IMR-90 (cell line): ENCODE measurements around the gene CCND1. TPM values are rescaled to one million over a fixed set of nuclear protein-coding genes. Genes with fewer than 3 reads are reported as not detected.

Experiments
- ATAC-seq: fragments of 200-7000 bp; cut with Tn5 transposase; 2 replicates; pipeline ENCODE4 v1.9.1; 2020; ENCODE audit warnings: low read depth, mild to moderate bottlenecking, moderate library complexity
- BruUV-seq: library from RNA; stranded (reverse); fragments of 400-500 nt; replicated peaks from 2 replicates; lab custom pipeline; 2021; lab: Mats Ljungman, UMichigan
- CTCF ChIA-PET: fragments of 300-600 bp; formaldehyde crosslinking; extraction: SDS; loops from one replicate; lab custom pipeline; 2021; ENCODE audit warnings: antibody characterized with exemption; lab: Yijun Ruan, JAX
- POLR2A ChIA-PET: fragments of 300-600 bp; sonication (Branson Sonifier 250); formaldehyde crosslinking; loops from one replicate; lab custom pipeline; 2022; ENCODE audit warnings: antibody characterized with exemption; ENCODE audit not compliant: unreplicated experiment; lab: Charles Lee
- DNase-seq: peaks from one replicate; pipeline ENCODE4 v3.0.0; 2013
- H2AFZ ChIP-seq: replicated peaks from 2 replicates; pipeline ENCODE3; 2013; ENCODE audit warnings: low read length, mild to moderate bottlenecking; ENCODE audit not compliant: poor library complexity
- H2AK5ac ChIP-seq: 2 replicates; pipeline ENCODE4 v1.6.1; 2013; ENCODE audit warnings: low read depth, low read length, inconsistent platforms
- H2AK9ac ChIP-seq: replicated peaks from 2 replicates; pipeline ENCODE3; 2013; ENCODE audit warnings: mild to moderate bottlenecking, low read depth, low read length, moderate library complexity; ENCODE audit not compliant: poor library complexity
- H2BK120ac ChIP-seq: 2 replicates; pipeline ENCODE4 v1.6.1; 2013; ENCODE audit warnings: low read depth, low read length, inconsistent platforms
- H2BK15ac ChIP-seq: 3 replicates; pipeline ENCODE4 v1.6.1; 2013; ENCODE audit warnings: low read depth, low read length, inconsistent platforms
- H2BK20ac ChIP-seq: 2 replicates; pipeline ENCODE4 v1.6.1; 2013; ENCODE audit warnings: low read depth, mild to moderate bottlenecking, inconsistent platforms, low read length, moderate library complexity
- H2BK5ac ChIP-seq: 2 replicates; pipeline ENCODE4 v1.6.1; 2013; ENCODE audit warnings: mild to moderate bottlenecking, low read depth, low read length, inconsistent platforms; ENCODE audit not compliant: poor library complexity, severe bottlenecking
- H3K14ac ChIP-seq: replicated peaks from 2 replicates; pipeline ENCODE4 v1.6.1; 2013; ENCODE audit warnings: low read depth, low read length, inconsistent platforms
- H3K18ac ChIP-seq: 2 replicates; pipeline ENCODE4 v1.6.1; 2013; ENCODE audit warnings: low read depth, low read length, control low read depth
- H3K23ac ChIP-seq: 2 replicates; pipeline ENCODE4 v1.6.1; 2013; ENCODE audit warnings: low read depth, low read length, inconsistent platforms
- H3K27ac ChIP-seq: 2 replicates; pipeline ENCODE4 v1.5.1; 2013; ENCODE audit warnings: mild to moderate bottlenecking, control low read depth, low read length; ENCODE audit not compliant: insufficient read depth
- H3K27me3 ChIP-seq: 2 replicates; pipeline ENCODE4 v1.6.1; 2013; ENCODE audit warnings: low read length; ENCODE audit not compliant: control insufficient read depth, insufficient read depth
- H3K36me3 ChIP-seq: 2 replicates; pipeline ENCODE4 v1.6.1; 2013; ENCODE audit warnings: low read length, mixed read lengths; ENCODE audit not compliant: control insufficient read depth, insufficient read depth
- H3K4ac ChIP-seq: 2 replicates; pipeline ENCODE4 v1.6.1; 2013; ENCODE audit warnings: low read depth, low read length, inconsistent platforms
- H3K4me1 ChIP-seq: 2 replicates; pipeline ENCODE4 v1.6.1; 2013; ENCODE audit warnings: low read length, mixed read lengths; ENCODE audit not compliant: control insufficient read depth, insufficient read depth
- H3K4me2 ChIP-seq: 2 replicates; pipeline ENCODE4 v1.6.1; 2013; ENCODE audit warnings: low read depth, mild to moderate bottlenecking, control low read depth, low read length, moderate library complexity
- H3K4me3 ChIP-seq: 2 replicates; pipeline ENCODE4 v1.5.1; 2013; ENCODE audit warnings: low read depth, mild to moderate bottlenecking, control low read depth, low read length, moderate library complexity; ENCODE audit not compliant: insufficient read depth
- H3K56ac ChIP-seq: 2 replicates; pipeline ENCODE4 v1.6.1; 2013; ENCODE audit warnings: low read length, inconsistent platforms; ENCODE audit not compliant: insufficient read depth; ENCODE audit errors: extremely low read depth
- H3K79me1 ChIP-seq, 2 experiments: 2 replicates each; pipeline ENCODE4 v1.6.1; 2013; ENCODE audit warnings: low read length in 2 of 2, inconsistent platforms in 1 of 2, low read depth in 1 of 2
- H3K9ac ChIP-seq: 2 replicates; pipeline ENCODE4 v1.6.1; 2013; ENCODE audit warnings: low read depth, low read length, control low read depth
- H3K9me1 ChIP-seq: 2 replicates; pipeline ENCODE4 v1.6.1; 2013; ENCODE audit warnings: low read length, inconsistent platforms; ENCODE audit not compliant: insufficient read depth
- H3K9me3 ChIP-seq: 2 replicates; pipeline ENCODE4 v1.6.1; 2013; ENCODE audit warnings: low read length; ENCODE audit not compliant: control insufficient read depth, insufficient read depth
- H4K20me1 ChIP-seq: 2 replicates; pipeline ENCODE4 v1.6.1; 2013; ENCODE audit warnings: low read length, inconsistent platforms; ENCODE audit not compliant: insufficient read depth
- H4K5ac ChIP-seq: 2 replicates; pipeline ENCODE4 v1.6.1; 2013; ENCODE audit warnings: mild to moderate bottlenecking, low read depth, low read length, control low read depth
- H4K8ac ChIP-seq, 2 experiments: 2 replicates each; pipeline ENCODE4 v1.6.1; 2013; ENCODE audit warnings: low read depth in 2 of 2, low read length in 2 of 2, control low read depth in 1 of 2, inconsistent platforms in 1 of 2
- H4K91ac ChIP-seq: 2 replicates; pipeline ENCODE4 v1.6.1; 2013; ENCODE audit warnings: low read depth, low read length, inconsistent platforms; ENCODE audit not compliant: insufficient read depth
- CHD1 ChIP-seq: IDR thresholded peaks from 2 replicates; pipeline ENCODE4 v1.6.1; 2012; ENCODE audit warnings: low read depth, low read length, improper control_type of control experiment
- FOS ChIP-seq: fragments of 150-350 bp; IDR thresholded peaks from 2 replicates; pipeline ENCODE4 v1.6.1; 2016; ENCODE audit warnings: low read depth, low read length
- MAFK ChIP-seq: IDR thresholded peaks from 2 replicates; pipeline ENCODE4 v1.6.1; 2012; ENCODE audit warnings: low read depth, low read length, improper control_type of control experiment
- MAZ ChIP-seq: IDR thresholded peaks from 2 replicates; pipeline ENCODE4 v1.6.1; 2012; ENCODE audit warnings: low read depth, mild to moderate bottlenecking, low read length, improper control_type of control experiment, moderate library complexity, borderline replicate concordance
- MXI1 ChIP-seq: IDR thresholded peaks from 2 replicates; pipeline ENCODE4 v1.6.1; 2012; ENCODE audit warnings: low read depth, mild to moderate bottlenecking, low read length, moderate library complexity, borderline replicate concordance
- NFE2L2 ChIP-seq: fragments of 150-350 bp; IDR thresholded peaks from 2 replicates; pipeline ENCODE4 v1.6.1; 2016; ENCODE audit warnings: low read depth, mild to moderate bottlenecking, low read length
- POLR2A ChIP-seq: IDR thresholded peaks from 2 replicates; pipeline ENCODE4 v1.6.1; 2012; ENCODE audit warnings: mild to moderate bottlenecking, low read depth, low read length
- SMC3 ChIP-seq: fragments of 150-350 bp; IDR thresholded peaks from 2 replicates; pipeline ENCODE4 v1.6.1; 2016; ENCODE audit warnings: low read depth, mild to moderate bottlenecking, antibody characterized with exemption, low read length, moderate library complexity
- USF2 ChIP-seq: fragments of 150-350 bp; IDR thresholded peaks from 2 replicates; pipeline ENCODE4 v1.6.1; 2017; ENCODE audit warnings: mild to moderate bottlenecking, antibody characterized with exemption, low read length, low read depth
- WGBS, 2 experiments: methylation state at CpG; one replicate each; pipeline versions ENCODE4 v1.1.5 to v1.1.7; 2013; ENCODE audit warnings: missing lambda C conversion rate in 2 of 2; ENCODE audit not compliant: insufficient read length in 1 of 2; ENCODE audit errors: extremely low coverage in 2 of 2; 5-methylcytosine and 5-hydroxymethylcytosine counted together
- dilution Hi-C: fragments of 300-500 bp; cut with HindIII; formaldehyde crosslinking; loops from one replicate; pipeline ENCODE4 v1.14.3; 2018; ENCODE audit warnings: low sequenced_read_pairs; ENCODE audit not compliant: unreplicated experiment
- in situ Hi-C: fragments of 300-500 bp; cut with MboI; formaldehyde crosslinking; loops from 3 replicates; pipeline ENCODE4 v1.14.3; 2019; ENCODE audit warnings: low sequenced_read_pairs, inconsistent platforms, mixed read lengths
- intact Hi-C: fragments of 100-400 bp; cut with micrococcal nuclease; formaldehyde crosslinking; loops from 2 replicates; pipeline ENCODE4 v1.10.0; 2022
- polyA plus RNA-seq, 3 experiments: library from polyadenylated mRNA; depleted of rRNA; stranded (reverse); fragments of >200 nt; gene quantifications; 2 replicates each; pipeline ENCODE4 v1.2.3, GENCODE V29; 2012; ENCODE audit warnings: low replicate concordance in 1 of 3
- total RNA-seq: library from RNA; depleted of rRNA; stranded (reverse); fragments of >200 nt; gene quantifications from 2 replicates; pipeline ENCODE4 v1.2.3, GENCODE V29; 2012
- TF ChIP-seq, protein P1 (sequence below): fragments of 150-350 bp; IDR thresholded peaks from 2 replicates; pipeline ENCODE4 v1.6.1; 2016; ENCODE audit warnings: low read depth, mild to moderate bottlenecking, low read length, moderate library complexity, borderline replicate concordance
- TF ChIP-seq, protein P2 (sequence below): conservative IDR thresholded peaks from 2 replicates; pipeline ENCODE4 v1.5.1; 2012; ENCODE audit warnings: mild to moderate bottlenecking, low read depth, low read length, improper control_type of control experiment

The CCND1 gene
- total and polyA plus RNA-seq, 2 of the 4 experiments (the other 2 are of a cell fraction): 481 to 748 TPM

DNA sequence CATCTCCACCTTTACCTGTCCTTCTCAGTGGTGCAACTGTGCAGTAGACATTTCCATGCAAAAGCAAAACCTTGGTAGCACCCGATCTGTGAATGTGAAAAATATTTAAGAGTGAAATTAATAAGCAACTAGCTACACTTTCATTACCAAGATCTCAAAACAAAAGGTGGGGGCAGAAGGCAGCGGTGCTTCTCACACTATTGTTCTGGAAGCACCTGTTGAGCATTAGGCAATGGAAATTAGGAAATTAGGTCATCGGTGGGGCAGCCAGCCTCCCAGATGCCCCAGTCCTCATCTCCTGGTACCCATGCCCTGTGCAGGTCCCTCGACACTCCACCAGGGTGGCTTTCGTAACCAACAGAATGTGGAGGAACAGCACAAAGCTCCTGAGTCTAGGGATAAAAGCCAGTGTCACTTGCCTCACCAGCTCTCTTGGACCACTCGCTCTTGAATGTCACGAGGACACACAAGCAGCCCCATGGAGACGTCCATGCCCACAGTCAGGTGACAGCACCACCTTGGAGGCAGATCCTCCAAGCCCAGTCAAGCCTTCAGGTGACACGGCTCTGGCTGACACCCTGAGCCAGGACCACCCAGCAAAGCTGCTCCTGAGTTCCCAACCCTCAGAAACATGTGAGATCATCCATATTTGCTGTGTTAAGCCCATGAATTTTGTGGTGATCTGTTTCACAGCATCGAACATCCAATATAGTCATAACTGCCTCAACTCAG, 30.9 kb downstream of the CCND1 start:
- WGBS, 2 experiments: 100% methylated on average over 1 of the region's 10 CpGs; no CpG with 5 or more reads in 1 of the 2 experiments
- Histone ChIP-seq H3K18ac (no peak overlapping the region), H2AK5ac (no peak overlapping the region), H3K9me3 (no peaks in the 10 kb centered on the region), H4K20me1 (peaks cover 23% of the 10 kb centered on the region), H2AK9ac (no peak overlapping the region), H3K9me1 (no peaks in the 10 kb centered on the region; the same call in 1 of the 2 replicates), H3K14ac (no peak overlapping the region), H2BK5ac (no peak overlapping the region), H2BK120ac (no peak overlapping the region), H3K23ac (no peak overlapping the region), H3K27ac (no peak overlapping the region), H4K91ac (no peak overlapping the region), H2AFZ (no peak overlapping the region), H3K4me1 (peaks cover 7% of the 10 kb centered on the region), H3K36me3 (peaks cover 23% of the 10 kb centered on the region), H4K5ac (no peak overlapping the region), H3K4me2 (no peak overlapping the region), H3K27me3 (no peaks in the 10 kb centered on the region), H2BK20ac (no peak overlapping the region), H3K56ac (no peak overlapping the region), H3K4me3 (no peak overlapping the region), H3K4ac (no peak overlapping the region), H2BK15ac (no peak overlapping the region), H3K79me1 (peaks cover 27 to 65% of the 10 kb centered on the region in 2 experiments), H3K9ac (no peak overlapping the region), H4K8ac (no peak overlapping the region)
- DNase-seq (no peak), ATAC-seq (no peak)
- TF ChIP-seq POLR2A (no peak), NFE2L2 (no peak), MXI1 (no peak), MAZ (no peak), MAFK (no peak), CHD1 (no peak), FOS (no peak), SMC3 (no peak), USF2 (no peak)
- TF ChIP-seq, protein P1, sequence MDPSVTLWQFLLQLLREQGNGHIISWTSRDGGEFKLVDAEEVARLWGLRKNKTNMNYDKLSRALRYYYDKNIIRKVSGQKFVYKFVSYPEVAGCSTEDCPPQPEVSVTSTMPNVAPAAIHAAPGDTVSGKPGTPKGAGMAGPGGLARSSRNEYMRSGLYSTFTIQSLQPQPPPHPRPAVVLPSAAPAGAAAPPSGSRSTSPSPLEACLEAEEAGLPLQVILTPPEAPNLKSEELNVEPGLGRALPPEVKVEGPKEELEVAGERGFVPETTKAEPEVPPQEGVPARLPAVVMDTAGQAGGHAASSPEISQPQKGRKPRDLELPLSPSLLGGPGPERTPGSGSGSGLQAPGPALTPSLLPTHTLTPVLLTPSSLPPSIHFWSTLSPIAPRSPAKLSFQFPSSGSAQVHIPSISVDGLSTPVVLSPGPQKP: no peak
- TF ChIP-seq, protein P2, sequence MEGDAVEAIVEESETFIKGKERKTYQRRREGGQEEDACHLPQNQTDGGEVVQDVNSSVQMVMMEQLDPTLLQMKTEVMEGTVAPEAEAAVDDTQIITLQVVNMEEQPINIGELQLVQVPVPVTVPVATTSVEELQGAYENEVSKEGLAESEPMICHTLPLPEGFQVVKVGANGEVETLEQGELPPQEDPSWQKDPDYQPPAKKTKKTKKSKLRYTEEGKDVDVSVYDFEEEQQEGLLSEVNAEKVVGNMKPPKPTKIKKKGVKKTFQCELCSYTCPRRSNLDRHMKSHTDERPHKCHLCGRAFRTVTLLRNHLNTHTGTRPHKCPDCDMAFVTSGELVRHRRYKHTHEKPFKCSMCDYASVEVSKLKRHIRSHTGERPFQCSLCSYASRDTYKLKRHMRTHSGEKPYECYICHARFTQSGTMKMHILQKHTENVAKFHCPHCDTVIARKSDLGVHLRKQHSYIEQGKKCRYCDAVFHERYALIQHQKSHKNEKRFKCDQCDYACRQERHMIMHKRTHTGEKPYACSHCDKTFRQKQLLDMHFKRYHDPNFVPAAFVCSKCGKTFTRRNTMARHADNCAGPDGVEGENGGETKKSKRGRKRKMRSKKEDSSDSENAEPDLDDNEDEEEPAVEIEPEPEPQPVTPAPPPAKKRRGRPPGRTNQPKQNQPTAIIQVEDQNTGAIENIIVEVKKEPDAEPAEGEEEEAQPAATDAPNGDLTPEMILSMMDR: no peak
- CTCF ChIA-PET: no interaction called here
- intact Hi-C loops (no loop called here), in situ Hi-C loops (loop anchor here (5.0 to 25.0 kb wide), 3 partner anchors 565 to 1060 kb away; no protein-coding TSS in a partner anchor), dilution Hi-C loops (no loop called here)
- no TSS peak for BruUV-seq
- POLR2A ChIA-PET: interaction anchor here (0.6 kb wide), 1 partner anchor 1032 kb away, joined by 8 read pairs; no protein-coding TSS in a partner anchor
